Skeletal muscle cell (primary cell): ENCODE measurements around the gene CDH8.
"Not testable (repeated sequence)": the region's sequence is repeated elsewhere in the genome, so short reads cannot be mapped to it uniquely, and the experiment has no call there.

ENCODE experiments used
- DNase-seq: peaks from one replicate; pipeline ENCODE4 v3.0.0-alpha.2; 2010; ENCODE audit warnings: low read depth
- H3K4me3 ChIP-seq: 2 replicates; pipeline ENCODE4 v1.5.1; 2011; ENCODE audit warnings: low read depth, mild to moderate bottlenecking, control low read depth, low read length, moderate library complexity

CDH8 gene

DNA sequence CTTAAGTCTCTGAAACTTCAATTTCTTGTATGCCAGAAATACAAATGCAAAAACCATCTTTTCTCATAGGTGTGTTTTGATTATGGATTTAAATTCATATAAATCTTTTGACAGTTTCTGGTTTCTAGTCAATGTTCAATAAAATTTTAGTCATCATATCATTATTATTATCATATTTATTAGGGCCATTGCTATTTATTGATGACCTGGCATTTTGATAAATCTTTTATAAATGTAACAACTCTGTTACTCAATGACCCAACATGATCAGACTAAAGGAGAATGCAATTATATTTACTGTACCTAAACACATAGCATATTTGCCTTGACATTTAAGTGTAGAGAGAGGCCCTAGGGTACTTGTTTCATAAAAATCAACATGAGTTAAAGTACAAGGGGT is 320.8 kb downstream of the CDH8 start:
- no peak for DNase-seq
- H3K4me3 ChIP-seq, result no peak overlapping the region

DNA sequence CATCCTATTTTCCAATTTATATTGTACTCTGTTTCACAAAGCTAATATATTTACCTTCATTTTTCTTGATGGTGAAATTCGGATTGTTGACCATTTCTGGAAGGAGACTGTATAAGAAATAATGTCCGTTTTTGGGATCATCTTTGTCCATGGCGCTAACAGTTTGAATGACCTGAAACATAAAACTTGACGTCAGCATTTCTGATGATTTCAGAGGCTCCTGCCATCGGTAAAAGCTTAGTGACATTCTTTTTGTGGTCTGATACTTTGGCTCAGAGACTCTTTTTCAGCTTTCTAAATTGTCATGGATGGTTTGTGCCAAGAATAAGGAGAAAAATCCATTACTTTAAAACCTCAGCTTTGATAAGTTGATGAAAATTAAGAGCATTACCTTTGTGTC is 322.5 kb downstream of the CDH8 start:
- no peak for DNase-seq
- H3K4me3 ChIP-seq, result no peak overlapping the region

DNA sequence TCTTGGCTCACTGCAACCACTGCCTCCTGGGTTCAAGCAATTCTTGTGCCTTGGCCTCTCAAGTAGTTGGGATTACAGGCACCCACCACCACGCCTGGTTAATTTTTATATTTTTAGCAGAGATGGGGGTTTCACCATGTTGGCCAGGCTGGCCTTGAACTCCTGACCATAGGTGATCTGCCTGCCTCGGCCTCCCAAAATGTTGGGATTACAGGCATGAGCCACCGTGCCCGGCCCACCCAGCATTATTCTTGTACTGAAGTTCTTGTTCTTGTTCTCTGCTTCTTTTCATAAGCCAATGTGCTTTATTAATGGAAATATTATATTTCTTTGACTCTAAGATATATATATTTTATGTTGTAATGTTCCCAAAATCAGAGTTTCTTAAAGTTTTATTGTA is 336.6 kb downstream of the CDH8 start:
- not testable (repeated sequence) for H3K4me3 ChIP-seq, DNase-seq

DNA sequence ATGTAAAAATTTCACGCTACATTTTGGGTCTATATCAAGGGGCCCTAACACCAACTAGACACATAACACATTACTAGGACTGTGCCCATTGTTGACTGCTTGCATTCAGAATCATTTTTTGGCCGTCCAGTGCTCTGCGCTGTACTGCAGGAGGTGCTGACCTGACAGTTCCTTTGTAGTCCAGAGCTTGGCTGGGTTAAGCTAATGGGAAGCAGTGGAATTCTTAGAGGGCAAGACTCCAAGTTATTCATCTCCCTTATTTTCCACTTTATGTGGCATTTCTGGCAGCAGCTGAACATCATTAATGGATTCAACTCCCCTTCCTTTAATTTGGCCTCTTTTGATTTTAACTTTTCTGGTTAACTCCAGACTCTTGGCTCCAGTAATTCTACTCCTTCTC is 351.7 kb downstream of the CDH8 start:
- H3K4me3 ChIP-seq, result no peak overlapping the region
- no peak for DNase-seq

DNA sequence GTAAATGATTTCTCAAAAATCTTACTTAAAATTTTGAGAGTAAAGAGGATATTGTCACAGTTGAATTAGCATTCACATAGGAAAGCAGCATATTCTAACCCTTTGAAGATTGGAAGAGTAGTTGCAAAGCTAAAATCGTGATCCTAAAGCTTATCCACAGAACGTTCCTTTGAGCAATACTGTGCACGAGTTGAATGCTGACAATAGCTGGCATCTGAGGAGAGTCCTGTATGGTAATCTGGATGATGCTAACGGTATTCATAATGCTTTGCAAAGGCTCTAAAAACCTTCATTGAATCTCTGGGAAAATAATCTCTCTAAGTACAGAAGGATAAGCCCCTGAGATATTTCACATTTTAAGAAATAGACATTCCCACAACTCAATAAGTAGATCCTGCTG is 354.6 kb downstream of the CDH8 start:
- no peak for DNase-seq
- H3K4me3 ChIP-seq, result no peak overlapping the region

DNA sequence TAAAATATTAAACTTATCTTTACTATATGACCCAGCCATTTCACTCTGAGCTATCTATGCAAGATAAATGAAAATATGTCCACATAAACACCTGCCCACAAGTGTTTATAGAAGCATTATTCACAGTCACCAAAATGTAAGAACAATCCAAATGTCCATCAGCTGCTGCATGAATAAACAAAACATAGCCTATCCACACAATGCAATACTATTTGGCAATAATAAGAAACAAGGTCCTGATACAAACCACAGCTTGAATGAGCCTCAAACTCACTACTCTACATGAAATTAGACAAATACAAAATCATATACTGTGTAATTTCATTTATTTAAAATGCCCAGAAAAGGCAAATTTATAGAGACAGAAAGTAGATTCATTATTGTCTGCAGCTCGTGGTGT is 355.1 kb downstream of the CDH8 start:
- no peak for DNase-seq
- H3K4me3 ChIP-seq, result no peak overlapping the region

DNA sequence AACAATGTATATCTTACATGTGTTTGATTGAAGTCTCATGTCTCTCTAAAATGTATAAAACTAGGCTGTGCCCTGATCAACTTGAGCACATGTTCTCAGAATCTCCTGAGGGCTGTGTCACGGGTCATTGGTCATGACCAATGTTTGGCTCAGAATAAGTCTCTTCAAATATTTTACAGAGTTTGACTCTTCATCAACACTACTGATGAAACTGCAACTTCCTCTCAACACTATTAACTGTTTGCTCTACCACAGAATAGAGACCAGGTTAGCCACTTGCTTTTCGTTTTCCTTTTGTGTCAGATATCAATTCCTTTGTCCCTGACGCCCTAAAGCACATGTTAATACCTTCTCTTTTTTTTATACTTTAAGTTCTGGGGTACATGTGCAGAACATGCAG is 358.1 kb downstream of the CDH8 start:
- DNase-seq, result no peak
- H3K4me3 ChIP-seq, result no peak overlapping the region

DNA sequence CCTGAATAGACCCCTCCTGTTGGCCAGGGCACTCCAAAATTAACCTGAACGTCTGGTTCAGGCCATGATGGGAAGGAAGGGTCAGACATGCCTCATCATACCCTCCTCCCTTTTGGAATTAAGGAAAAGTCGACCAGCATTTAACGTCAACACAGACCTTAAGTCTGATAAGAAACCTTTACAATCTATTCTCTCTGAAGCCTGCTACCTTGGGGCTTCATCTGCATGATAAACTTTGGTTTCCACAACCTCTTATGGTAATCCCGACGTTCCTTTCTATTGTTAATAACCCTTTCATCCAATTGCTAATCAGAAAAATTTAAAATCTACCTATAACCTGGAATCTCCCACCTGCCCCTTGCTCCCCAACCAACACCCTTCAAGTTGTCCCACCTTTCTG is 358.5 kb downstream of the CDH8 start:
- DNase-seq, result no peak
- no peak overlapping the region for H3K4me3 ChIP-seq

DNA sequence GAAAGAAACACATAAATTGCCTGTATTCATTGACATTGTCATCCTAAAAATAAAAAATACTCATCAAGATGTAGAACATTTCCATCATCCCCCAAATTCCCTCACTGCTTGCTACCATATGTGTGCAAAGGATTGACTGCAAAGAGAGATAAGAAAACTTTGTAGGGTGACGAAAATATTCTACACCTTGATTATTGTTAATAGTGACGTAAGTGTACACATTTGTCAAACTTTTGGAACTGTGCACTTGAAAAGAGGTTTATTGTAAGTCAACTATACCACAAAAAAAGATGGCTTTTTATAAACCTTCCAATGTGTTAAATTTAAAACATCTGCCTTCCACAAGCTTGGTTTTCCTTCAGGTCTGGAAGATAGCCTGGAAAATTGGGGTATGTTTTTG is 359.5 kb downstream of the CDH8 start:
- H3K4me3 ChIP-seq, result no peak overlapping the region
- DNase-seq, result no peak

DNA sequence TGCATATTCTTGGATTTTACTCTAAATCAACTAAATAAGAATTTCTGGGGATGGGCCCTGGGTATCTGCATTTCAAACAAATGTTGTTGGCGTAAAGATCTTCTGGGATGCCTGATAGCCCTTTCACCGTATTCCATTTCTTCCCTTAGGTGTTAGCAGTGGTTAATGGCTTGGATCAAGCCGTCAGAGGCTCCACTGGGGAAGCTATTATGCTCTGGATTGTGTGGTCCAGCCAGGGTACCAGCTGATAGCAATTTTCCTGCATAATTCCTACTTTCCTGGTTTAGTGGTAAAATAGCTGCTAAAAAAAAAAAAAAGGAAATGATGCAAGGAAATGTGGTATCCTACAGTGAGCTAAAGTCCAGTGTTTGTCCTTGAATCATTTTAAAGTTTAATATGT is 365.1 kb downstream of the CDH8 start:
- DNase-seq, result no peak
- no peak overlapping the region for H3K4me3 ChIP-seq

DNA sequence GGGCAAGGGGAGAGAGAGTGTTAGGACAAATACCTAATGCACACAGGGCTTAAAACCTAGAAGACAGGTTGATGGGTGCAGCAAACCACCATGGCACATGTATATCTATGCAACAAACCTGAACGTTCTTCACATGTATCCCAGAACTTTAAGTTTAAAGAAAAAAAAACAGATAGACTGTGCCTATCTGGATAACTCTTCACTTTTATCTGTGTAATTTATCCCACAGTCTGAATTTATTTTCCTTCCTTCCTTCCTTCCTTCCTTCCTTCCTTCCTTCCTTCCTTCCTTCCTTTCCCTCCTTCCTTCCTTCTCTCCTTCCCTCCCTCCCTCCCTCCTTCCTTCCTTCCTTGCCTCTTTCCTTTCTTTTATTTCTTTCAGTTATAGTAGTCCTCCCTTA is 370.7 kb downstream of the CDH8 start:
- no peak for DNase-seq
- no peak overlapping the region for H3K4me3 ChIP-seq

DNA sequence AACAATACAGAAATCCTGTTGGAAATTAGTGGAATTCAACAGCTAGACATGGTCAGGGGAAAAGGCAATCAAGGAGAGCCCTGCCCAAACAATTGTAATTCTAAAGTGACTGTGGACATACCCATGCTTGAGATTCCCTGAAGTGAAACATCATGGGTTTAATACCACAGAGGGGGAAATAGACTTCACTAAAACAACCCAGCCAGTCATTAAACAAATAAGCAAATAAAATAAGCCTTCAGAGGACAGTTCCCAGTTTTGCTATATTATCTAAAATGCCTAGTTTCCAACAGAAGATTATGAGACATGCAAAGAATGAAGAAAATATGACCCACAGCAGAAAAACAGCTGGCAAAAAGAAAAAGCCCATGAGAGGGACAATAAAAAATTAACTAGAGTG is 376.3 kb downstream of the CDH8 start:
- DNase-seq, result no peak
- H3K4me3 ChIP-seq, result no peak overlapping the region

DNA sequence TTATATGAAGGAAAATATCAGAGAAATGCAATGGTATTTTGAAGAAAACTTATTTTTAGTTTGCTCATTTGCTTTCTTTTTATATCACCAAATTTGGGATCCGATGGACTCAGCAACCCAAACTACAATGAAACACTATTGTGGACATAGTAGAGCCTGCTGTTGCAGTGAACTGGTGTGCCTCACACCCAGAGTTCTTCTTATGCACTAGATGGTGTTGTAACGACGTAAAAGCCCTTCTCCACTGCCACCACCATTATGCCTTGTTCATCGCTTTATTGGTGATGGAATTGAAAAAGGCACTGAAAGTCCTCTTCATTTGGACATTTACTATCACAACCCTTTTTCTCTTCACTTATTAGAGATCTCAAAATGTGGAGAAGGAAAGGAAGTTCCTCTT is 381.3 kb downstream of the CDH8 start:
- no peak overlapping the region for H3K4me3 ChIP-seq
- DNase-seq, result no peak

DNA sequence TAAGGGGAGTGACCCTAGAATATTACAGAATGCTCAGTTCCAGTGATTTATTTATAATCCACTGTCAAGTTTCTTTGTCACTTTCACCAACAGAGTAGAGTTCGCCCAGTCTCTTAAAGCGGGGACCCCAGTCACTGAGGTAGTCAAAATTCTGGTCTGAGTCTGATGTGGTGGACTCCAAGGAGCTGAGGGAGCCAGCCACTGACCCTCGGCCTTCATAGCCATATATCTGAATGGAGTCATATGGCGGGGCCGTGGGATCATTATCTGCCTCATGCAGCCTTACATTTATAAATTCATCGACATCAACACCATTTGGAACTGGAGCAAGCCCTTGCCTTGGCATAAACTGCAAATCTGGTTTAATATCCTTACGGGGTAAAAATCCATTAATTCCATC is 382.7 kb downstream of the CDH8 start:
- no peak overlapping the region for H3K4me3 ChIP-seq
- DNase-seq, result no peak

DNA sequence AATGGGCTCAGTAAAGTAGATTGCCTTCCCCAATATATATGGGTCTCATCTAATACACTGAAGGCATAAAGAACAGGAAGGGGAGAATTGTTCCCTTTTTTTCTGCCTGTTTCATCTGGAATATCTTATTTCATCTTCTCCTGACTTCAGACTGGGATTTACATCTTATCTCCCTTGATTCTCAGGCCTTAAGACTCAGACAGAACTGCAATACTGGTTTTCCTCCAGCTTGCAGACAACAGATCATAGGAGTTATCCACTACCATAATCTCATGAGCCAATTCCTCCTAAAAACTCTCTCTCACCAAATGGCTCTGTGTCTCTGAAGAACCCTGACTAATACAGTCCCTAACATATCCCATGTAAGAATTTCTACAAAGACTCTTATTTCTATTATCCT is 390.7 kb downstream of the CDH8 start:
- H3K4me3 ChIP-seq, result no peak overlapping the region
- DNase-seq, result no peak

DNA sequence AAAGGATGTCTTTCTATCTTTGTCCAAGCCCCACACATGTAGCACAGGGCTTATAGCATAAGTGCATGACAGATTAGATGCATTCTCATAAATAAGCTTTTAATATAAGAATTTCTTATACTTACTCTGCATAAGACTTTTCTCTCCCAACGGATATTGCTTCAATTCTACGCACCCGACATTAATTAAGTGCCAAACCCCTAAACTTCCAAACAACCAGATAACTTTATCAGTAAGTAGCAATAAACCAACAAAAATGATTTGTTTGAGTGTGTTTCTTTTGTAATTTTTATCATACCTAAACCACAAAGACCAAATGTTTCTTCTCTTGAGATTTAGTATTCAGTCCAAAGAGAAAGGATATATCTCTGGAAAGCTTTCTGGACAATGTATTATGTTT is 391.5 kb downstream of the CDH8 start:
- no peak overlapping the region for H3K4me3 ChIP-seq
- no peak for DNase-seq

DNA sequence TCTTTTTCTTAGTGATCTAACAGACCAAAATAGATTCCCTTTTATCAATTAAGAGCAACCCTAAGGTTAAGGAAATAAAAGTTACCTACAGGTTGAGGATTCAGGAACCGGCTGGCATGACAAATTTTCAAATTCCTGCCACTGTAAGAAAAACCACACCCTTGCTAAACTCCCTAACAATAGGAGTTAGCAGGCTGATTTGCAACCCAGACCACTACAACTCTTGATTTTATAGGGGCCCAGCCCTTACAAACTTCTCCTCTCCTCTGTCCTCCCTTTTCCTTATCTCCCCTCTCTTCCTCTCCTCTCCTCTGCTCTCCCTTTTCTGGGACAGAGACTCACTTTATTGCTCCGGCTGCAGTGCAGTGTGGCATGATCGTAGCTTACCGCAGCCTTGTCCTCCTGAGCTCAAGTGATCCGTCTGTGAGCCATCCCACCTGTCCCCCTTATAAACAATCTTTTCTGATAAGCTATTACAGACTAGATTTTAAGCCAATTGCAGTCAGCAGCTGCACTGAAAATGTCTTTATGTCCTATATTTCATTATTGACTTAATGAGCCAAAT is 418.9 kb downstream of the CDH8 start:
- no peak for DNase-seq
- no peak overlapping the region for H3K4me3 ChIP-seq

DNA sequence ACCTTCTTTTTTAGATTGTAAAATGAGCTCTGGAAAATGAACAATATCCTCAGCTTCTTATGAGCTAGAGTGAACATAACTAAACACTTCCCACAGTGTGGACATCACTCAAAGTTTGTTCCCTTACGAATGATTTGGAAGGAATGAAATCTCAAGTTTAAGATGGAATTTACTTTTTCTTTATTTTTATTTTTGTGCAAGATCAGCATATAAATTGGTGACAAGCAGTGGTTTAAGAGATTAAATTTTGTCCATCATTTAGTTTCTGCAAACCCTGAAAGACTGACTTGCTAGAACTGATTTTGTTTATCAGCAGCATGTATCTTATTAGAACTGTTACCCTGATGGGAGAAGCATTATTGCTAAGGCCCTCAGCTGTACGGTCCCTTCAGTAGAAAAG is 420.1 kb downstream of the CDH8 start:
- no peak overlapping the region for H3K4me3 ChIP-seq
- DNase-seq, result no peak

DNA sequence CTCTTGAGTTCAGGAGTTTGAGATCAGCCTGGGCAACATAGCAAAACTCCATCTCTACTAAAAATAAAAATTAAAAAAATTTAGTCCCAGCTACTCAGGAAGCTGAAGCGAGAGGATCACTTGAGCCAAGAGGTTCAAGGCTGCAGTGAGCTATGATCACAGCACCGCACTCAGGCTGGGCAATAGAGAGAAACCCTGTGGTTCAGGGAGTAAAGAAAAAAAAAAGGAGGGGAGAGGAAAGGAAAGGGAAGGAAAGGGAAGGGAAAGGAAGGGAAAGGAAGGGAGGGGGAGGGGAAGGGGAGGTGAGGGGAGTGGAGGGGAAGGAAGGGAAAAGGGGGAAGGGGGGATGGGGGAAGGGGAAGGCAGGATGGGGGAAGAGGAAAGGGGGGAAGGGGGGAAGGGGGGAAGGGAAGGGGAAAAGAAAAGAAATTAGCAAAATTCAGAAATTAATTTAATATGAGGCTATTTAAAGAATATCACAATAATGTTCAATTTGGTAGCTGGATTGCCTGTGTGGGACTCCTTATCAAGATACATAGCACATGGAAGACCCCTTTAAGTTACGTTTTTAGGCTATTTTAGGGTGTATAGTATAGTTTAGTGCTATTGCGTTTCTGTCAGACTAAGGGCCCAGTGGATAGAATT is 424.3 kb downstream of the CDH8 start:
- DNase-seq, result no peak
- no peak overlapping the region for H3K4me3 ChIP-seq

DNA sequence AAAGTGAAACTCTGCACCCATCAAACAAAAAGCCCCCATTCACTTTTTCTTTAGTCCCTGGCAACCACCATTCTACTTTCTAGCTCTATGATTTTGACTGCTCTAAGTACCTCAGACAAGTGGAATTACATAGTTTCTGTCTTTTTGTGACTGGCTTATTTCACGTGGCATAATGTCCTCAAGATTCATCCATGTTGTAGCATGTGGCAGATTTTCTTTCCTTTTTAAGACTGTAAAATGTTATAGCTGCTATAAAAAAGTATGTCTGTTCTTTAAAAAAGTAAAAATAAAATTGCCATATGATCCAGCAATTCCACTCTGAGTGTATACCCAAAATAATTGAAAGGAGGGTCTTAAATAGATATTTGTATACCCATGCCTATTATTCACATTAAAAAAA is 429.7 kb downstream of the CDH8 start:
- no peak overlapping the region for H3K4me3 ChIP-seq
- no peak for DNase-seq
